Panc1 (cell line): ENCODE results near the gene ZNF616. TPM values are rescaled to one million over a fixed set of nuclear protein-coding genes. Genes with fewer than 3 reads are reported as not detected.

Experiments
- ATAC-seq: fragments of 200-7000 bp; cut with Tn5 transposase; 2 replicates; pipeline ENCODE4 v1.9.1; 2020; ENCODE audit warnings: mild to moderate bottlenecking, moderate library complexity
- BruUV-seq: library from RNA; stranded (reverse); fragments of 400-500 nt; replicated peaks from 2 replicates; lab custom pipeline; 2021; lab: Mats Ljungman, UMichigan
- CTCF ChIA-PET: fragments of 300-600 bp; sonication (Branson Sonifier 250); formaldehyde crosslinking; loops from one replicate; lab custom pipeline; 2022; ENCODE audit warnings: antibody characterized with exemption; lab: Charles Lee
- POLR2A ChIA-PET: fragments of 300-600 bp; sonication (Branson Sonifier 250); formaldehyde crosslinking; loops from one replicate; lab custom pipeline; 2022; ENCODE audit warnings: antibody characterized with exemption; lab: Charles Lee
- DNase-seq: peaks from one replicate; pipeline ENCODE4 v3.0.0-alpha.2; 2010; ENCODE audit warnings: low read depth, low spot score
- H3K27ac ChIP-seq: 2 replicates; pipeline ENCODE4 v1.5.1; 2011; ENCODE audit warnings: mild to moderate bottlenecking, low read length, inconsistent platforms
- H3K27me3 ChIP-seq: fragments of 200-500 bp; sonication (Bioruptor generic); 2 replicates; pipeline ENCODE4 v1.6.0; 2014; ENCODE audit warnings: low read length, inconsistent platforms; ENCODE audit not compliant: control insufficient read depth, insufficient read depth
- H3K36me3 ChIP-seq: fragments of 200-500 bp; sonication (Bioruptor generic); 2 replicates; pipeline ENCODE4 v1.5.1; 2014; ENCODE audit warnings: inconsistent platforms, mild to moderate bottlenecking, low read length, moderate library complexity; ENCODE audit not compliant: control insufficient read depth, insufficient read depth
- H3K4me1 ChIP-seq: 2 replicates; pipeline ENCODE4 v1.5.1; 2011; ENCODE audit warnings: inconsistent platforms, mild to moderate bottlenecking, low read length, moderate library complexity; ENCODE audit not compliant: control insufficient read depth, insufficient read depth
- H3K4me3 ChIP-seq, 2 experiments: 2 replicates each; pipeline ENCODE4 v1.5.1; 2011 to 2012; ENCODE audit warnings: low read depth in 2 of 2, low read length in 2 of 2, mild to moderate bottlenecking in 2 of 2, inconsistent platforms in 1 of 2, moderate library complexity in 1 of 2
- H3K9me3 ChIP-seq: fragments of 200-500 bp; sonication (Bioruptor generic); 2 replicates; pipeline ENCODE4 v1.5.1; 2014; ENCODE audit warnings: low read depth, mild to moderate bottlenecking, inconsistent platforms, low read length, moderate library complexity; ENCODE audit not compliant: control insufficient read depth, insufficient read depth
- CTCF ChIP-seq: fragments of 450-650 bp; IDR thresholded peaks from 2 replicates; pipeline ENCODE4 v1.5.1; 2017; ENCODE audit warnings: mild to moderate bottlenecking
- POLR2AphosphoS5 ChIP-seq: IDR thresholded peaks from 2 replicates; pipeline ENCODE4 v1.6.1; 2012; ENCODE audit warnings: mild to moderate bottlenecking, low read depth, low read length, moderate library complexity
- REST ChIP-seq, 2 experiments: IDR thresholded peaks; 2 replicates each; pipeline ENCODE4 v1.6.1; 2011 to 2012; ENCODE audit warnings: low read depth in 2 of 2, control low read depth in 1 of 2, low read length in 1 of 2, mild to moderate bottlenecking in 1 of 2, moderate library complexity in 1 of 2; ENCODE audit not compliant: insufficient read depth in 1 of 2
- SIN3A ChIP-seq: IDR thresholded peaks from 2 replicates; pipeline ENCODE4 v1.6.1; 2012; ENCODE audit warnings: low read depth, mild to moderate bottlenecking, low read length, moderate library complexity, borderline replicate concordance; ENCODE audit not compliant: insufficient read depth
- TCF7L2 ChIP-seq: IDR thresholded peaks from 2 replicates; pipeline ENCODE4 v1.6.1; 2011; ENCODE audit warnings: mild to moderate bottlenecking, low read depth, low read length, inconsistent platforms
- in situ Hi-C: cut with HindIII; loops from 2 replicates; pipeline ENCODE4 v1.10.0; 2016; ENCODE audit warnings: low sequenced_read_pairs, low pct_unique_long_range_greater_than_20kb
- intact Hi-C: fragments of 100-400 bp; cut with micrococcal nuclease; formaldehyde crosslinking; loops from one replicate; pipeline ENCODE4 v1.10.0; 2022; ENCODE audit not compliant: unreplicated experiment
- total RNA-seq: library from RNA; stranded (reverse); gene quantifications from one replicate; pipeline ENCODE4 v1.2.1, GENCODE V29; 2021; ENCODE audit not compliant: unreplicated experiment

Gene ZNF616
- total RNA-seq, 1 experiment from 2014 or later = 5.3 TPM

- ChIA-PET CTCF (no interaction called here), POLR2A (no interaction called here)
- in situ Hi-C loops (no loop called here), intact Hi-C loops (no loop called here)
- Histone ChIP-seq H3K9me3 (peaks cover 35% of the 10 kb centered on the region; the same call in 1 of the 2 replicates), H3K36me3 (no peaks in the 10 kb centered on the region), H3K27me3 (no peaks in the 10 kb centered on the region), H3K4me3 (no peak overlapping the region), H3K4me1 (no peaks in the 10 kb centered on the region), H3K27ac (no peak overlapping the region)
- ATAC-seq = no peak
- TF ChIP-seq CTCF (no peak), REST (IDR thresholded peaks at IDR 0.05; ENCODE audit: insufficient read depth in 1 of 2, low read depth in 2 of 2, low read length in 1 of 2) (no peak), SIN3A (no peak), TCF7L2 (no peak), POLR2AphosphoS5 (no peak)
- DNase-seq = no peak
- BruUV-seq = no TSS peak
Observed at GRCh38 chr19:52155596-52156359, 16.0 kb upstream of the ZNF616 start.

GRCh38 chr19:52148256-52148655 is 8.5 kb upstream of the ZNF616 start:
- DNase-seq (no peak), ATAC-seq (no peak)
- TF ChIP-seq CTCF (no peak), REST (IDR thresholded peaks at IDR 0.05; ENCODE audit: insufficient read depth in 1 of 2, low read depth in 2 of 2, low read length in 1 of 2) (no peak), SIN3A (no peak), POLR2AphosphoS5 (no peak), TCF7L2 (no peak)
- H3K36me3 ChIP-seq = no peaks in the 10 kb centered on the region
- ChIA-PET POLR2A (no interaction called here), CTCF (no interaction called here)
- no peak overlapping the region for H3K4me3 ChIP-seq
- intact Hi-C loops (no loop called here), in situ Hi-C loops (no loop called here)
- H3K27ac ChIP-seq = no peak overlapping the region
- H3K27me3 ChIP-seq = no peaks in the 10 kb centered on the region
- H3K4me1 ChIP-seq = no peaks in the 10 kb centered on the region
- no TSS peak for BruUV-seq
- peaks cover 10% of the 10 kb centered on the region; the same call in 1 of the 2 replicates for H3K9me3 ChIP-seq
